ENCODE measurements around the gene CCDC134. TPM values are rescaled to one million over a fixed set of nuclear protein-coding genes. Genes with fewer than 3 reads are reported as not detected.

Gene CCDC134
- total and polyA plus RNA-seq, 2 of the 8 experiments (the other 6 are each of a cell fraction or from before 2014, with no cell fraction given), result 7.7 to 20.0 TPM

DNA sequence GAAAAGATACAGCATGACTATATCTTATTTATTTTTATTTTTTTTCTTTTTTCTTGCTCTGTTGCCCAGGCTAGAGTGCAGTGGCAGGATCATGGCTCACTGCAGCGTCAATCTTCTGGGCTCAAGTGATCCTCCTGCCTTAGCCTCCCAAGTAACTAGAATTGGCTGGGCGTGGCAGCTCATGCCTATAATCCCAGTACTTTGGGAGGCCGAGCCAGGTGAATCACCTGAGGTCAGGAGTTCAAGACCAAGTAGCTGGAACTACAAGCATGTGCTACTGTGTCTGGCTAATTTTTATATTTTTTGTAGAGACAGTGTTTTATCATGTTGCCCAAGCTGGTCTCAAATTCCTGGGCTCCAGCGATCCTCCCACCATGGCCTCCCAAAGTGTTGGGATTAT lies 28.3 kb upstream of the CCDC134 start:
- FAIRE-seq, result no peak
- H3K23ac ChIP-seq (ENCODE audit: insufficient read length), result no peak overlapping the region
- no peaks in the 10 kb centered on the region for H3K79me2 ChIP-seq (ENCODE audit: control insufficient read depth in 1 of 2, insufficient read depth in 2 of 2, low read length in 2 of 2)
- H3K9me3 ChIP-seq (ENCODE audit: insufficient read depth in 2 of 2, low read depth in 1 of 2, low read length in 1 of 2), result no peaks in the 10 kb centered on the region
- ChIA-PET POLR2A (ENCODE audit: partially characterized antibody) (interaction anchor here (0.6 kb wide), 1 partner anchor 8 kb away, joined by 3 read pairs; no protein-coding TSS in a partner anchor), CTCF (ENCODE audit: partially characterized antibody) (interaction anchor here (1.2 to 2.3 kb wide), 2 partner anchors 9 to 10 kb away, joined by 3 to 9 read pairs; no protein-coding TSS in a partner anchor)
- H3K36me3 ChIP-seq (ENCODE audit: control insufficient read depth in 2 of 4, insufficient read depth in 4 of 4, low read length in 3 of 4), result no peaks in the 10 kb centered on the region
- H3K18ac ChIP-seq (ENCODE audit: extremely low read depth, low read length), result no peak overlapping the region
- no peak overlapping the region for H2AFZ ChIP-seq (ENCODE audit: low read length)
- no peak overlapping the region for H2BK15ac ChIP-seq (ENCODE audit: low read length)
- H2BK120ac ChIP-seq (replicated peaks; ENCODE audit: low read depth, low read length), result no peak overlapping the region
- no peaks in the 10 kb centered on the region for H3K4me1 ChIP-seq (replicated peaks in 1 of 4; ENCODE audit: control insufficient read depth in 3 of 4, insufficient read depth in 4 of 4, low read length in 3 of 4)
- no peaks in the 10 kb centered on the region for H3K79me1 ChIP-seq (ENCODE audit: low read depth, low read length)
- no peak overlapping the region for H3K9ac ChIP-seq (replicated peaks in 1 of 4; ENCODE audit: extremely low read depth in 1 of 4, low read depth in 3 of 4, low read length in 3 of 4)
- no peak overlapping the region for H2BK20ac ChIP-seq (ENCODE audit: low read length)
- no peak overlapping the region for H3K4me3 ChIP-seq (ENCODE audit: extremely low read depth in 1 of 4, insufficient read depth in 2 of 4, low read depth in 3 of 4, low read length in 4 of 4)
- H3K4ac ChIP-seq (replicated peaks; ENCODE audit: insufficient read length, low read depth, low read length), result no peak overlapping the region
- H4K91ac ChIP-seq (replicated peaks; ENCODE audit: insufficient read length, low read length), result no peak overlapping the region
- no peak overlapping the region for H3K14ac ChIP-seq (ENCODE audit: insufficient read length)
- no peak overlapping the region for H3K4me2 ChIP-seq (ENCODE audit: insufficient read depth in 1 of 2, low read depth in 2 of 2, low read length in 2 of 2)
- no peak overlapping the region for H4K5ac ChIP-seq (ENCODE audit: insufficient read length, low read depth, low read length)
- no peak overlapping the region for H2AK5ac ChIP-seq (ENCODE audit: low read depth, low read length)
- DNase-seq (ENCODE audit: low read depth in 1 of 2, low spot score in 2 of 2), result no peak
- no peak overlapping the region for H2BK12ac ChIP-seq (ENCODE audit: low read depth, low read length)
- H3K27me3 ChIP-seq (replicated peaks in 1 of 4; ENCODE audit: control insufficient read depth in 3 of 4, extremely low read depth in 1 of 4, insufficient read depth in 3 of 4, low read length in 3 of 4), result no peaks in the 10 kb centered on the region; a peak in 1 of 7 replicates
- H3K23me2 ChIP-seq (ENCODE audit: low read depth, low read length), result no peaks in the 10 kb centered on the region
- no peak overlapping the region for H4K8ac ChIP-seq (ENCODE audit: extremely low read depth, insufficient read depth, low read length)
- H2BK5ac ChIP-seq (ENCODE audit: low read depth, low read length), result no peak overlapping the region
- H3K56ac ChIP-seq (replicated peaks; ENCODE audit: insufficient read length, low read depth, low read length), result no peak overlapping the region
- H4K20me1 ChIP-seq (replicated peaks in 1 of 2; ENCODE audit: control insufficient read depth in 1 of 2, insufficient read depth in 2 of 2, low read length in 2 of 2), result no peaks in the 10 kb centered on the region
- H3K27ac ChIP-seq (ENCODE audit: low read depth, low read length), result no peak overlapping the region
- WGBS, 2 experiments (ENCODE audit: extremely low coverage in 1 of 2, insufficient coverage in 1 of 2, insufficient read length in 1 of 2, insufficient replicate concordance in 2 of 2, low coverage in 1 of 2, low lambda C conversion rate in 2 of 2, missing lambda C conversion rate in 1 of 2), result 100% methylated on average over 4 of the region's 4 CpGs; no CpG with 5 or more reads in 1 of the 2 experiments
- TF ChIP-seq EGR1 (IDR thresholded peaks at IDR 0.05; ENCODE audit: borderline replicate concordance, low read depth, low read length) (no peak), SAP30 (IDR thresholded peaks at IDR 0.05; ENCODE audit: insufficient read depth, insufficient replicate concordance, low read length) (no peak), BRCA1 (IDR thresholded peaks at IDR 0.05; ENCODE audit: low read depth, low read length) (no peak), KDM5A (IDR thresholded peaks at IDR 0.05; ENCODE audit: low read length) (no peak), YY1 (IDR thresholded peaks at IDR 0.05; ENCODE audit: low read depth, low read length) (no peak), POLR2A (IDR thresholded peaks at IDR 0.05; ENCODE audit: control extremely low read depth in 1 of 2, low read depth in 2 of 2, low read length in 2 of 2) (no peak), HDAC2 (IDR thresholded peaks at IDR 0.05; ENCODE audit: borderline replicate concordance in 1 of 2, low read depth in 2 of 2, low read length in 2 of 2) (no peak), RAD21 (IDR thresholded peaks at IDR 0.05 in 1 of 2, conservative IDR thresholded peaks at IDR 0.05 in 1 of 2; ENCODE audit: low read depth in 2 of 2, low read length in 2 of 2) (no peak)
- TF ChIP-seq, protein P1, sequence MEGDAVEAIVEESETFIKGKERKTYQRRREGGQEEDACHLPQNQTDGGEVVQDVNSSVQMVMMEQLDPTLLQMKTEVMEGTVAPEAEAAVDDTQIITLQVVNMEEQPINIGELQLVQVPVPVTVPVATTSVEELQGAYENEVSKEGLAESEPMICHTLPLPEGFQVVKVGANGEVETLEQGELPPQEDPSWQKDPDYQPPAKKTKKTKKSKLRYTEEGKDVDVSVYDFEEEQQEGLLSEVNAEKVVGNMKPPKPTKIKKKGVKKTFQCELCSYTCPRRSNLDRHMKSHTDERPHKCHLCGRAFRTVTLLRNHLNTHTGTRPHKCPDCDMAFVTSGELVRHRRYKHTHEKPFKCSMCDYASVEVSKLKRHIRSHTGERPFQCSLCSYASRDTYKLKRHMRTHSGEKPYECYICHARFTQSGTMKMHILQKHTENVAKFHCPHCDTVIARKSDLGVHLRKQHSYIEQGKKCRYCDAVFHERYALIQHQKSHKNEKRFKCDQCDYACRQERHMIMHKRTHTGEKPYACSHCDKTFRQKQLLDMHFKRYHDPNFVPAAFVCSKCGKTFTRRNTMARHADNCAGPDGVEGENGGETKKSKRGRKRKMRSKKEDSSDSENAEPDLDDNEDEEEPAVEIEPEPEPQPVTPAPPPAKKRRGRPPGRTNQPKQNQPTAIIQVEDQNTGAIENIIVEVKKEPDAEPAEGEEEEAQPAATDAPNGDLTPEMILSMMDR (IDR thresholded peaks at IDR 0.05; ENCODE audit: control extremely low read depth in 1 of 3, insufficient read depth in 1 of 3, low read depth in 1 of 3, low read length in 3 of 3), result no peak
- TF ChIP-seq, protein P2, sequence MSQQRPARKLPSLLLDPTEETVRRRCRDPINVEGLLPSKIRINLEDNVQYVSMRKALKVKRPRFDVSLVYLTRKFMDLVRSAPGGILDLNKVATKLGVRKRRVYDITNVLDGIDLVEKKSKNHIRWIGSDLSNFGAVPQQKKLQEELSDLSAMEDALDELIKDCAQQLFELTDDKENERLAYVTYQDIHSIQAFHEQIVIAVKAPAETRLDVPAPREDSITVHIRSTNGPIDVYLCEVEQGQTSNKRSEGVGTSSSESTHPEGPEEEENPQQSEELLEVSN (IDR thresholded peaks at IDR 0.05), result no peak

Data from H1 (cell line).